GM19328 (cell line): ENCODE measurements around the gene MXD3.
"Not testable (repeated sequence)": the region's sequence is repeated elsewhere in the genome, so short reads cannot be mapped to it uniquely, and the experiment has no call there.

Source experiments
- ATAC-seq: cut with Tn5 transposase; IDR thresholded peaks from one replicate; pipeline ENCODE4 v1.9.1; 2021; ENCODE audit warnings: mild to moderate bottlenecking, moderate library complexity; ENCODE audit not compliant: unreplicated experiment

The MXD3 gene

GRCh38 chr5:177325868-177326381, 14.2 kb upstream of the MXD3 start:
- ATAC-seq, result no peak

GRCh38 chr5:177320879-177321278, 9.2 kb upstream of the MXD3 start:
- no peak for ATAC-seq

DNA sequence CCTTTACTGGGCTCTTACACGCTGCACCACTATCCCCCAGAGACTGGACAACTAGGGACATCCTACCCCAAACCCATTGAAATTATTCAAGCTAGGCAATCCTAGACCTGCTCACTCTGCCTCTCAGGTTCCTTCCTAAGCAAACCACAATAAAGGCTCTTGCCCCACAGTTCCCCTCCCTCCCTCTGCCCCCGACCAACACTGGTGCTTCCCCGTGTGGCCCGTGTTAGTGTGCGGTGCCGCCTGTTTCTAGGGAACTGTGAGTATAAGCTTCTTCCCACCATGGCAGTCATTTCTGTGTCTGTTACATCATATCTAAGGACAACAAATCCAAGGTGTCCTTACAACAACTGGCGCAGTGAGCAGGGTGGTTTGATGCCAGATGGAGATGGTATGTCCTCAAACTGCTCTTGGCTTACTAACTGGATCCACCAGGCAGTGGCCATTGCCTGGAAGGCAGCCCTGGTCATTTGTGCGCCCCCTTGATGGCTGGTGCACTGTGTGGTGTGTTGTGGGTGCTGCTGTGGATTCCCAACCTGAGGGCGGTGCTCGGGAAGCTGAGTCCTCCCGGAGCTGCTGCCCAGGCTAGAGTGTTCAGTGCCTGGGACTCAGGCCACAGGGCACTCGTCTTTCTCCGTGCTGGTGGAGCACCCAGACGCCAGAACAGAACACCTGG, 8.4 kb upstream of the MXD3 start:
- ATAC-seq, result no peak

GRCh38 chr5:177317959-177318377, 6.3 kb upstream of the MXD3 start:
- no peak for ATAC-seq

DNA sequence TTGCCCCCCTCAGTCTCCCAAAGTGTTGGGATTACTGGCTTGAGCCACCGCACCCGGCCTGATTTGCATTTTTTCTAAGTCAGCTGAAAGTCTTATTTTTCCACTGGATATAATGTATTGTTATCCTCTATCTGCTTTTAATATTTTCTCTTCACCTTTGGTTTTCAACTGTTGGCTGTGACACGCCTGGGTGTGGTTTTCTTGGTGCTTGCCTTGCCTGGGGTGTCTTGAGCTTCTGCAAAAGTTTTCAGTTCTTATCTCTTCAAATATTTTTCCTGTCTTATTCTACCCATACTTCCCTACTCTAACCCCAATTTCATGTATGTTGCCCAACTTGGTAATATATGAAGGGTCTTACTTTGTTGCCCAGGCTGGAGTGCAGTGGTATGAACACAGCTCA, 4.3 kb upstream of the MXD3 start:
- ATAC-seq, result no peak

- ATAC-seq, result no peak
These were observed 3.7 kb upstream of the MXD3 start for GRCh38 chr5:177315411-177315810.

- no peak for ATAC-seq
These were observed 3.0 kb upstream of the MXD3 start for GRCh38 chr5:177314376-177315342.

DNA sequence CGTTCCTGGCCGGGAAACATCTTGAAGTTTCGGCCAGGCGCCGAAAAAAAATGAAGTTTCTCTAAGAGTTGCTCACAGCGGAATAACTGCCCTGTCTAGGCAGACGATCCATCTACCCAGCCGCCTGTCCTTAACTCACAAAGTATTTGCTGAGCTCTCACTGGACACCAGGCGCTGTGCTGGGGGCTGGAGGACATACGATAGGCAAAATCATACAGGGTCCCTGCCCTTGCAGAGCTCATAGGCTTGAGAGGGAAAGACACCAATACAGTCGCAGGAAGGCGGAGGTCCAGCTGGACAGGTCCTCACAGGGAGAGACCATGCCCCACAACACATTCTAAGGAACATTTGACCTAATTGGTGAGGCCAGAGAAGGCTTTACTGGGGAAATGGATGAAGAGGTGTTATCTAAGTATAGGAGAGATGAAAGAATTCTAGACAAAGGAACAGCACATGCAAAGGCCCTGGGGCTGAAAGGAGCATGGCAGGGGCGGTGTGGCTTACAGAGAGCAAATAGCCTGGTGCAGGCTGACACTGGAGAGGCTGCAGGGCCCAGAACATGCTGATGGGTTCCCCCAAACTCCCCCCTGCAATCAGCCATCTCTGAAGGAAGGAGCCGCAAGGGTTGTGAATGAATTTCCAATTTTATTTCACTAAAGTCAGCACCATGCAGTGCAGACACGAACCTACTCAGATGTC, 2.0 kb upstream of the MXD3 start:
- no peak for ATAC-seq

GRCh38 chr5:177312649-177313181, 1.0 kb upstream of the MXD3 start:
- ATAC-seq, result peak; percentile 26

- no peak for ATAC-seq
These were observed 341 bp downstream of the MXD3 start for GRCh38 chr5:177311392-177311722.

DNA sequence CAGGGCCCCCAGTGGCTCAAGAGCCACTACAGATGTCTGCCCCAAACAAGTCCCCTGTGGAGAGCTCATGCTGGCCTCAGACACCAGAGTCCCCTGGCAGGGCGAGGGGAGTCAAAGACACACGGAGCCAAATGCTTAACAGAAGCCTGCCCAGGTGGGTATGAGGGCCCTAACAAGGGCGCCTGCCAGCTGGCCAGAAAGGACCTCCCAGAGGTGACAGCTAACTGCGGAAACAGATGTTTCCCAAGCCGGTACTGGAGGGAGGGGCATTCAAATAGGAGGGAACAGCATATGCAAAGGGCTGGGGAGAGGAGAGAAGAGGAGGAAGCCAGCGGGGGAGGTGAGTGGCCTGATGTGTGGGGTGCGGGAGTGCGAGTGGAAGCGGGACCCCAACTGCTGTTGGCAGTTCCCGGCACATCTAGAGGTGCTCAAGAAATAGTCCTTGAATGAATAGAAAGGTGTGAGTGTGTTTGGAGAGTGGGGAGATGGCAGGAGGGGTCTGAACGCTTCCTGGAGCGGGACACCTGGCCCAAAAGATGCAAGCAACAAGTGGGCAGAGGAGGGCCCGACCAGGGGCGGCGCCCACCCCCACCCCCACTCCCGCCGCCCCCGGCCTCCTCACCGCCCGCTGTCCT, 824 bp downstream of the MXD3 start:
- ATAC-seq, result no peak

GRCh38 chr5:177310332-177310731, 1.4 kb downstream of the MXD3 start:
- no peak for ATAC-seq

DNA sequence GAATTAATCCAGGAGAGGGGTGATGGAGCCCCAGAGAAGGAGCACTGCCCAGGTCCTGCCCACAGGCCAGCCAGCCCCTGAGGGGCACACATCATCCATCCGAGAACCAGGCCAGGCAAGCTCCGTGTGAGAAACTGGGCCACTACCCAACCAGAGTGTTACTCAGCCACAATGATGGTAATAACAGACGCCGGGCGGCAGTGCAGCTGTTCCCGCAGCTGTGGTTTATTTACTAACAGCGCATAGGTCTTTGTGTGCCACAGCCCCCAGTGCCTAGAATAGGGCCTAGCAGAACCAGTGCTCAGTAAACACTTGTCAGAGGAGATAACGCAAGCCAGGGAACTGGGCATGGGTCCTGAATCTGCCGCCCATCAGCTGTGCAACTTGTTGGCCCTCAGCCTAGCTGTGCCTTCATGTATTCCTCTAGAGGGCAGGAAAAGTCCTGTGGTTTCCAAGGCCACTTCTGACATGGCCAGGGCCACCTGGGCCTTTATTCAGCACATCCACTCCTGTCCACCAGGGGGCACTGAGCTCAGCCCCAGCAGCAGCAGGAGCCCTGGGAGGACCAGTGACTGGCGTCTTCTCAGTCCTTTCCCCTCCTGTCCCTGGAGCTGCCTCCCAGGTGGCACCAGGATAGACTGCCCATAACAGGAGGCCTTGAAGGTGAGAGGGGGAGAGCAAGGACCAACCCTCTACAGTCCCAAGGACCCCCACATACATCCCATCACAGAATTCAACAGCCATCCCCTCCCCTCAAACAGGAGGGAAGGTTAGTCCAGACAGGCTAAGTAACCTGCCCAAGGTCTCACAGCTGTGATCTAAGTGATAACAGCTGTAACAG, 2.1 kb downstream of the MXD3 start:
- ATAC-seq, result no peak

DNA sequence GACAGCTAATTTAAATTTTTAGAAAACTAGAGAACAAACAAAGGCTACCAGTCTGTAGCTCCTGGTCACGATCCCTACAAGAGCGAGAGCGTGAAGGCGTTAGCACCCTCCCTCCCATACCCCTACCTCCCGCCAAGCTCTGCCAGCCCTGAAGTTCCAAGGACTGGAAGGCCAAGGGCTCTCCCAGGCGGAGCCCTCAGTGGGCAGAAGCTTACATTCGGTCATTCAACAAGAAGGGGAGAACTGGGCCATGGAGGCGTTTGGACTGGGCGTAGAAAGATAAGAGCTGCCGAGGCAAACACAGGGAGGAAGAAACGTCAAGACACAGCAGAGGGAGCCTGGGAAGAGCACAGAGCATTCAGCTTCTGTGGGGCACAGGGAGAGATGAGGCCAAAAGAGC, 3.0 kb downstream of the MXD3 start:
- no peak for ATAC-seq

DNA sequence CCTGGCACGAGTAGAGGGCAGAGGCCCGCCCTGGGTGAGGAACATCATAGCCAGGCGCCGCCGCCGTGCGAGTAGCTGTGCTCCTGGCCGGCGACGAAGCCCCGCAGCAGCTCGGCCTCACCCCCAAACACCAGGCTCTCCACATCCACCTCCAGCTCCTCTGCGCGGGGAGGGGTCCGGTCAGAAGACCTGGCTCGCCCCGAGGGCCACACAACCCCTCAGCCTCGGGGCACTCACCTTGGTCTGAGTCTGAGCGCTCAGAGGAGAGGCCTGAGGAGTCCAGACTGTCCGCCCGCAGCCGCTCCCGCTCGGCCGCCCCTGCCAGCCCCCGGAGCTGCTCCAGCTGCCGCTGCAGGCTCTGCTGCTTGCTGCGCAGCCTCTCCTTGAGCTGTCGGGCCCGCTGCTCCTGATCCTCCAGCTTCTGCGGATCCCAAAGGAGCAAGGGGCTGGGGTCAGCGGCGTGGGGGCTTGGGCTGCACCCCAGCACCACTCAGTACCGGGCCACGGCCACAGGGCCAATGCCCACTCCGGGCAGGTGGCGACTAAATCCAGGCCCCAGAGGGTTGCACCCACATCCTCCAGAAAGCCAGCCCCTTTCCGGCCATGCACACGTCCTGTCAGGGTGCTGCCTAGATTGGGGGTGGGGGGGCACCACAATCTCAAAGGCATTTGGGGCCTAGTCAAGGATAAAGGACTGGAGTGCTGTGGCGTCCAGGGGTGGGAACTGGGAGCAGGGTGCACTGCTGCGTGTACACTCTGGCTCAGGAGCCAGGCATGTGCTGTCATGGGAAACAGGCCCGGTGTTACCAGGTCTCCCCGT, 3.9 kb downstream of the MXD3 start:
- no peak for ATAC-seq

- no peak for ATAC-seq
These were observed 4.8 kb downstream of the MXD3 start for GRCh38 chr5:177306674-177307543.

- not testable (repeated sequence) for ATAC-seq
These were observed 5.5 kb downstream of the MXD3 start for GRCh38 chr5:177306103-177306640.
